HG02852 (cell line): ENCODE data around the gene MAEA.

Experiments used
- ATAC-seq: cut with Tn5 transposase; IDR thresholded peaks from one replicate; pipeline ENCODE4 v1.9.1; 2021; ENCODE audit warnings: mild to moderate bottlenecking, moderate library complexity; ENCODE audit not compliant: unreplicated experiment

MAEA gene

DNA sequence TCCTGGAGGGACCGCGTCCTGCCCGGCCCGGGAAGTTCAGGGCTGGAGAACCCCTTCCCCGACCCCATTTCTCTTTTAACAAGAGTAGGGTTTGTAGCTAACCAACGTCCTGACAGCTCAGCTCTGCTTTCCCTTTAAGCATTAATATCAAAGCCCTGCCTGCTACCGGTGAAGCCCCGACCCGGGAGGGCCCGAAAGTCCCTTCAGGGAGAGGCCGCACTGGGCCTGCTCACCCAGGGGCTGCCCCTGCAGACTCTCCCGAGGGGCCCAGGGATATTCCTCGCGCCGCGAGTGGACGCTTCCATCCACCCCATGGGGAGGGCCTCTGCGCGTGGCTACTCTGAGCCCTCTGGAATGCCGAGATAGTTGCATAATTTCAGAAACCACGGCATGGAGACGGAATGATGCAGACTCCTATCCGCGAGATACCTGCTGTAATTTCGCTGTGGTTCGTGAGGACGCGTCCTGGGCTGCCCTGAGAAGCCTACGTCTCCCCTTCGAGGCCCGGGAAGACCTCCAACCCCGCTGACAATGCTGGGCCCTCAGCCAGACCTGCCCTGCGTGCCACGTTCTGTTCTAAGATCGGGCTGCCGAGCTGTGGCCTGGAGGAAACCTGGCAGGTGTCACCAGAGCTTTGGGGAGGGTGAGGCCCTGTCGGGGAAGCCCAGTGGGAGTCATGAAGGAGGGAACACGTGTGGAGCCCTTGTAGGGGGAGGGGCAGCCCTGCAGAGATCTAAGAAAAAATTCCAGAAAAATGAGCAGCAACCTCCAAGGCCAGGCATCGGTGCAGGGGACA is 39.8 kb upstream of the MAEA start:
- peak; percentile 11 for ATAC-seq

DNA sequence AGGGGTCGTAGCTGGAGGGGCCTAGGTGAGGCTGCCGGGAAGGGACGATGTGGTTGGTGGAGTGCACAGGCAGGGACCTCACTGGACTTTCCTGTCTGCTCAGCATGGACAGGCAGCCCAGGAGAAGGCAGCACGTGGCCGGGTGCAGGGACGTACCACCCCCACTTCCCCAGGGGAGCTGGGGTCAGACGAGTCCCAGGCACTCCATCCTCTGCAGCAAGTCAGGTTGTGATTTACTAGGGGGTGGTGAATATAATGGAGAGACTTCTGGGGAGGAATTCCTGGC is 39.2 kb upstream of the MAEA start:
- ATAC-seq: no peak

DNA sequence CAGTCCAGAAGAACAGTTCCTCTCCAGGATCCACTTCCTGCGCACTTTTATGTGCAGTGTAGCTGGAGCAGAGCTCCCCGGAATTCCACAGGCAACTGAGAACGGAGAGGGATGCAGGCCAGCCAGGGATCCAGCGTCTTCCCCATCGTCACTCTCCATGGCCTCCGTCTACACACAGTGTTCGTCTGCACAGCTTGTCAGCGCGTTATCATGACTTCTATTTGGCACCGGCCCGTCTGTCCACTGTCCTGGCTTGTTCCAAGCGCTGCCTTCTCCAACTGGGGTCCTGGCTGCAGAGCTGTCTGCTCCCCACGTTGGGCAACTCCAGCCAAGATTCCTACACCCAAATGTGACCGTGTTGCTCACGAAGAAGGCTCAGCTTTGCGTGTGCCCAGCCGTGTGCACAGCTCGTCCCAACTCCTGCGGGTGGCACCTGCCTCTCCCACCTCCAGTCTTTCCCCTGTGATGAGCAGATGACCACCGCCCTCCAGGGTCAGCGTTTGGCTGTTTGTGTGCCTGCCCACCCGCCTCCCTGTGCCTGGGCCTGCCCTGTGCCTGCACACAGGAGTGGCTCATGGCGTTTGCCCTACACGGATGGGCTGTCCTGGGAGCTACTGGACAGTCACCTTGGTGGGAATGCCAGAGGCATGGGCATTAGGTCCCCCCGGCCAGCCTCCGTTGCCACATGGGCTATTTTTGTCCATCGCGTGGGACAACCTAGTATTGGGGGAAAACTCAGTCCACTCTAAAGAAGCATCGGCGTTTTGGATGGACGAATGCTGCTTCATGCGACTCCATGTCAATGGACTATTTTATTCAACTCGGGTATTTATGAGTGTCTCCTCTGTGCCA is 38.5 kb upstream of the MAEA start:
- ATAC-seq: no peak

DNA sequence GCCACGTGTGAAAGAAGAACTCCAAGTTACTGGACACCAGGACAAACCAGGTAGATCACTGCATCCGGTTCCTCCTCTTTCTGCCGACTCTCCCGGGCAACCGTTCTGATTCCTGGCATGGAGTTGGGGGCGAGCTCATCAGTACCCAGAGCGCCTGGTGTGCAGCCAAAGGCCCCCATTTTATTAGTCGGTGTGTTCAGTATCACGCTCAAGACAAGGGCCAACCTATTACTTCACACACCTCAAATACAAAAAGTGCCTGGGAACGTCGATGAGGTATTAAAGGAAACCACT is 38.0 kb upstream of the MAEA start:
- ATAC-seq: no peak

DNA sequence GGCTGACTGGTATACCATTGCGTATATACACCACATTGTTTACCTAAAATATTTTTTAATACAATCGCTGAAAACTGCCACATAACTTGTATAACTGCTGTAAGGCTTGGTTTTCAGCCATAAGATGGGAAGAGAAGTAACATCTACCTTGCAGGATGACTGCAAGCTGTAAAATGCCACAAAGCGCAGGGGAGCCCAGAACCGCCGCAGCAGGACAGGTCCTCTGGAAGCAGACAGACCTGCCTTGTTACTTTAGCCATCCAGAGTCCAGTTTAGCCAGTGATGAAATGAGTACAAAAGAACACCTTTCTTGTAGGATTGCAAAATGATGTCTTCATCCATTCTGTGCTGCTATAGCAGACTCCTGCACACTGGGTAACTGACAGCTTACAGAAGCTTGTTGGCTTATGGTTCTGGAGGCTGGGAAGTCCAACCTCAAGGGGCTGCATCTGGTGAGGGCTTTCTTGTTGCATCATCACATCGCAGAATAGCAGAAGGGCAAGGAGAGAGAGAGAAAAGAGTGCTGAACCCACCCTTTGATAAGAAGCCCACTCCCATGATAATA is 36.7 kb upstream of the MAEA start:
- ATAC-seq: no peak

DNA sequence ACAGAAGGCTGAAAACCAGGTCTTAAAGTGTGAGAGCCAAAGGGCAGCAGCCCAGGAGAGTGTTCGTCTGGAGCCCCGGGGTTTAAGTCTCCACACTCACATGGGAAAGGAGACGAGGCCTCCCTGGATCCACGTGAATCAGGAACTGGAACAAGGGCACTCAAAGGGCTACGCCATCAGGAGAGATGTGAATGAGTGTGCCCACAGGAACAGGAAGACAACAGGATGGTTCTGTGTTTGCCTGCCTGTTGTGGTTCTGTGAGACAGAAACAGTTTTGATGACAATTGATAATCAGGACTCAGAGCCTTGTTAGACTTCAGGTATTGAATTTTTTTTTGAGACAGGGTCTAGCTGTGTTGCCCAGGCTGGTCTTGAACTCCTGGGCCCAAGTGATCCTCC is 35.9 kb upstream of the MAEA start:
- no peak for ATAC-seq

DNA sequence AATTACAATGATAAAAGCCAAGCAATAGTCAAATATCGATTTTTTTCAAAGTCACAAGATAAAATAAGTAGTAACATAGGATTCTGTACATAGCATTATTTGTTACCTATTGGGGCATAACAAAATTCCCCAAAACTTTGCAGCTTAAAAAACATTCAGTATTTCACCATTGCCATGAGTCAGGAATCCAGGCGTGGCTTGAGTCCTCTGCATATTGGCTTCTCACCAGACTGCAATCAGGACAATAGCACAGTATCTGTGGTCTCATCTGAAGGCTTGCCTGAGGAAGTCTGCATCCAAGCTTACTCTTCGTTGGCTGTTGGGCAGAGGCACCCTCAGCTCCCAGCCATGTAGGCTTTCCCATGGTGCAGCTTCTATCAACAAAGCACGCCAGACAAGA is 34.5 kb upstream of the MAEA start:
- ATAC-seq: no peak

DNA sequence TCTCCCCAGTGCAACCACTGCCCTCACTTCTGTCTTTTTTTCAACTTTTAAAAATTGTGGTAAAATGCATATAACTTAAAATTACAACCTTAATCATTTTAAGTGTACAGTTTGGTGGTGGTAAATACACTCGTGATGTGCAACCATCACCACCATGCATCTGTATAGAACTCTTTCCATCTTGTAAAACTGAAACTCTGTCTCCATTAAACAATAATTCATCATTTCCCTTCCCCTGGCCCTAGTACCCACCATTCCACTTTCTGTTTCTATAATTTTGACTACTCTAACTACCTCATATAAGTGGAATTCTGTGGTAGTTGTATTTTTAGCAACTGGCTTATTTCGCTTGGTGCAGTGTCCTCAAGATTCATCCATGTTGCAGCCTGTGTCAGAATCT is 34.0 kb upstream of the MAEA start:
- no peak for ATAC-seq

DNA sequence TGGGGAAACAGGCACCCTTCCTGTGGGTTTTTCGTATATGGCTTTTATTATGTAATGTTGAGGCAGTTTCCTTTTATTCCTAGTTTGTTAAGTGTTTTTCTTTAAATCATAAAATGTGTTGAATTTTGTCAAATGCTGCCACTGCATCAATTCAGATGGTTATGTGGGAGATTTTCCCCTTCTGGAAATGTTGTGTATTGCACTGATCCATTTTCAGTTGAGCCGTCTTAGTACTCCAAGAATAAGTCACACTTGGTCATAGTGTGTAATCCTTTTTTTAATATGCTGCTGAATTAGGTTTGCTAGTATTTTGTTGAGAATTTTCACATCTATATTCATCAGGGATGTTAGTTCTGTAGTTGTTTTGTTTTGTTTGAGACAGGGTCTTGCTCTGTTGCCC is 31.2 kb upstream of the MAEA start:
- no peak for ATAC-seq

DNA sequence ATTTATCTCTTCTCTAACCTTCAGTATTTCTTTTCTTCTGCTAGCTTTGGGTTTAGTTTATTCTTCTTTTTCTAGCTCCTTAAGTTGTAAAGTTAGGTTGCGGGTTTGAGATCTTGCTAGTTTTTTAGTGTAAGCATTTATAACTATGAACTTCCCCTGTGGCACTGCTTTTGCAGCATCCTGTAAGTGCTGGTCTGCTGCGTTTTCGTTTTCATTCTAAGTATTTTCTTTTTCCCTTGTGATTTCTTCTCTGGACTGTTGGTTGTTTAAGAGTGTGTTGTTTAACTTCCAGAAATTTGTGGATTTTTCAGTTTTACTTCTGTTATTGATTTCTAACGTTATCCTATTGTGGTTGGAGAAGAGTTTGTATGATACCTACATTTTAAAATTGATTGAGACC is 29.7 kb upstream of the MAEA start:
- ATAC-seq: no peak

DNA sequence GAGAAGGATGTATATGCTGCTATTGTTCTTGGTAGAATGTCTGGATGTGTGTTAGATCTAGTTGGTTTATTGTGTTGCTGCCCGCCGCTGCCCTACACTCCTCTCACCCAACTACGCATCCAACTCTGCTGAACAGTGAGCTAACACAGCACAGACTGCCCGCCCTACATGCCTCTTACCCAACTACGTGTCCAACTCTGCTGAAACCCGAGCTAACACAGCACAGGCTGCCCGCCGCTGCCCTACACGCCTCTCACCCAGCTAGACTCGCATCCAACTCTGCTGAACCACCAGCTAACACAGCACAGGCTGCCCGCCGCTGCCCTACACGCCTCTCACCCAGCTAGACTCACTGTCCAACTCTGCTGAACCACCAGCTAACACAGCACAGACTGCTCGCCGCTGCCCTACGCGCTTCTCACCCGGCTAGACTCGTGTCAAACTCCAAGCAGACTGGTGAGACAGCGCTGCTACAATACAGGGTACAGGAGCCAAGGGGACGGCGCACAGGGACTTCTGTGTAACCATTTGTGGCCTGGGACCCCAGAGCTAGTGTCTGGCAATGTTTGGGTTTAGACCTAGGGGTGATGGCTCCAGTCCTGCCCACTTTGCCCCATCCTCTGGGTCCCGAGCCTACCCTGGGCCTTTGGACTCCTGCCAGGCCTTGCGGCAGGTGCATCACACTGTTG is 29.1 kb upstream of the MAEA start:
- no peak for ATAC-seq

DNA sequence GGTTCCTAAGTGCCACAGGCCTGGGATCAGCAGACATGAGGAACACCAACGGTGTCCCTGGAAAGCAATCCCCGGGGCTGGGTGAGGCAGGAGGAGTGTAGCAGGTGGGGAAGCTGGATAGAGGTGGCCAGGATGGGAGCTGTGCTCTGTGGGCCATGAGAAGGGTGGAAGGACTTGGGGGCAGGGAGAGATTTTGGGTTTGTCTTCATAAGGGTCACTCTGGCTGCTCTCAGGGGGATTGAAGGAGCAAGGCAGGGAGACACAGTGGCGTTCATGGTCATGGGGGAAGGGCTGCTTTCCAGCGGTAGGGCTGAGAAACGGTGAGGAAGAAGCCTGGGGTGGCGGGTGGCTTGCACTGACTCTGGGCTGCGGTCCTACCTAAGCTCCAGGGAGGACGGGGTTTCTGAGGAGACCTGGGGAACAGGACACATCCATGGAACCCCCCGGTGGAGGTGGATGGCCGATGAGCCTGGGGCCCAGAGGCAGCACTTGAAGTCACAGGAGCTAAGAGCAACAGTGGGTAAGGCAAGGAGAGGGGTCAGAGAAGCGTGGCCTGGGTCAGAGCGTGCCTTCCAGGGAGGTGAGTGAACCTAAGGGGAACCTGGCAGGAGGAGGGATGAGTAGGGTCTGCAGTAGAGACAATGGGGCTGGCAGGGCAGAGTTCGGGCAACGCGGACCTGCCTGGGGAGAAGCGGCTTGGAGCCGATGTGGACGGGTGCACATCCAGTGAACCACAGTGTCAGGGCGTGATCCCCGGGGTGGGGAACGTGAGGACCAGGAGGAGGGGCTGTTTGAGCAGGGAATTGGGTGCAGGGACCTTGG is 28.4 kb upstream of the MAEA start:
- ATAC-seq: no peak

DNA sequence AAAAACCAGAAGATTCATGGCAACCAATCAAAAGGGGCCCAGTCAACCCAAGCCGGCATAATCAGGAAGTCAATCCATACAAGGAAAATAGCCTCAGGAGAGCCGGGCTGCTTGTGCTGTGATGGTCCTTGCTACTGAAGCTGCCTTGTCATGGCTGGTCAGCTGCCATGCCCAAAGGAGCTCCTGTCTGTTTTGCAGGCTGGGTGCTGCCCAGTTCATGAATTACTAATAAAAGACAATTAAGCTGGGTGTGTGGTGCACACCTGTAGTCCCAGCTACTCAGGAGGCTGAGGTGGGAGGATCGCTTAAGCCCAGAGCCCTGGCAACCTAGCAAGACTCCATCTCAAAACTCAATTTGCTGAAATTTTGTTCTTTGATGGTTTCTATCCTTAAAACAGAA is 24.7 kb upstream of the MAEA start:
- ATAC-seq: no peak

DNA sequence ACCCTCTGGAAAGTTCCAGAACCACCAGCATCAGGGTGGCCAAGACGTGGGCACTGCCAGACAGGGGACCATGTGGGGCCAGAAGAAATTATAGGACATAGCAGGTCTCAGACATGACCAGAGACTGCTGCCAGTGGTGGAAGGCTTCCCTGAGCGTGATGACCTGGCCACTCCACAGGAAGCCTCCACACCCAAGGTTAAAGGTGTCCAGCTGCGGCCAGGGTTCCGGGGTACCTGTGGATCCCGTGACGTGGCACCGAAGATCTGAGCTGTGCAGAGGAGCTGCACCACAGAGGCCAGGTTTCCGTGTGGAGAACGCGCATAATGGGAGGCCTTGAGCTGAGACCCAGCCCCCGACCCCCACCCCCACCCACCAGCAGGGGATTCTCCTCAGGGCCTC is 24.3 kb upstream of the MAEA start:
- ATAC-seq: no peak

DNA sequence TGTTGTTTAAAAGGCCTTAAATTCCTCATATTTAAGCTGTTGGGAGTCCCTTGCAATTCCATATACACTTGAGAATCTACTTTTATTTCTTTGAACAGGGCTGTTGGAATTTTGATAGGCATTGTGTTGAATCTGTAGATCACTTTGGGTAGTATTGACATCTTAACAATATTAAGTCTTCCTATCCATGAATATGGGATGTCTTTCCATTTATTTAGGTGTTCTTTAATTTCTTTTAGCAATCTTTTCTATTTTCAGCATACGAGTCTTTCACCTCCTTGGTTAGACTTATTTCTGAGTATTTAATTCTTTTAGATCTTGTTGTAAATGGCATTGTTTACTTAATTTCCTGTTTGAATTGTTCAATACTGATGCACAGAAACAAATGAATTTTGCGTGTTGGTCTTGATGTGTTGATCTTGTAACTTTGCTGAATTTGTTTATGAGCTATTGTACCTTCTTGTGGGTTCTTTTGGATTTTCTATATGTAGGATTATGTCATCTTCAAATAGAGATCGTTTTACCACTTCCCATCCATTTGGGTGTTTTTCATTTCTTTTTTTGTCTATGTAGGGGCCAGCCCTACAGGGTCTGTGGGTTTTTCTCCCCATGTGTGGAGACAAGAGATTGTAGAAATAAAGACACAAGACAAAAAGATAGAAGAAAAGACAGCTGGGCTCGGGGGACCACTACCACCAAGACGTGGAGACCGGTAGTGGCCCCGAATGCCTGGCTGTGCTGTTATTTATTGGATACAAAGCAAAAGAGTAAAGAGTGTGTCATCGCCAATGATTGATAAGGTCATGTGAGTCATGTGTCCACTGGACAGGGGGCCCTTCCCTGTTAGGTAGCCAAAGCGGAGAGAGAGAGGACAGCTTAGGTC is 22.6 kb upstream of the MAEA start:
- no peak for ATAC-seq

DNA sequence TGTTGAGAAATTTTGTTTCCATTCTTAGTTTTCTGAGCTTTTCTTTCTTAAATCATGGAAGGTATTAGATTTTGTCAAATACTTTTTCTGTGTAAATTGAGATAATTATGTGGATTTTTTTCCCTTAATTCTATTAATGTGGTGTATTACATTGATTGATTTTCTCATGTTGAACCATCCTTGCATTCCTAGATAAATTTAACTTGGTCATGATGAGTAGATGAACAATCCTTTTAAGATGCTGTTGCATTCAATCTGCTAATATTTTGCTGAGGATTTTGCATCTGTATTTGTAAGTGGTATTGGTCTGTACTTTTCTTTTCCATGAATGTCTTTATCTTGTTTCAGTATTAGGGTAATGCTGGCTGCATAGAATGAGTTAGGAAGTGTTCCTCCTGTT is 20.5 kb upstream of the MAEA start:
- ATAC-seq: no peak

DNA sequence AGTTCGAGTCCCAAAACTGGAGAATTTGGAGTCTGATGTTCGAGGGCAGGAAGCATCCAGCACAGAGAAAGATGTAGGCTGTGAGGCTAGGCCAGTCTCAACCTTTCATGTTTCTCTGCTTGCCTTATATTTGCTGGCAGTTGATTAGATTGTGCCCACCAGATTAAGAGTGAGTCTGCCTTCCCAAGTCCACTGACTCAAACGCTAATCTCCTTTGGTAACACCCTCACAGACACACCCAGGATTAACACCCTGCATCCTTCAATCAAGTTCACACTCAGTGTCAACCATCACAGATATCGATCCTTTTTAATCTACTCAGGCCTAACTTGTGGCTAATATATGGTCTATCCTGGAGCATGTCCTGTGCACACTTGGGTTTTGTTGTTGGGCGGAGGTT is 18.0 kb upstream of the MAEA start:
- no peak for ATAC-seq

DNA sequence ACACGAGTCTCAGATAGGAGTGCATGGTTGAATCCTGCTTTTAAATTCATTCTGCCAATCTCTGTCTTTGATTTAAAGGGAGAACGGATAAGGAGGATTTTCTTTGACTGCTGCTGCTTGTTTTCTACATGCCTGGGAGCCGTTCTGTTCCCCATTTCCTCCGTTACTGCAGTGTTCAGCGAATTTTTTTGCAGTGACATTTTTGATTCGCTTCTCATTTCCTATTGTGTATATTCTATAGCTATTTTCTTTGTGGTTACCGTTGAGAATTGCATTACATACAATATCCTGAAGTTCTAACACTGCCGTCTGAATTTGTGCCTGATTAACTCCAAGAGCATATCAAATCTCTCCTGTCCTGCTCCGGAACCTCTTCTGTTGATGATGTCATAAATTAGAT is 14.8 kb upstream of the MAEA start:
- no peak for ATAC-seq

DNA sequence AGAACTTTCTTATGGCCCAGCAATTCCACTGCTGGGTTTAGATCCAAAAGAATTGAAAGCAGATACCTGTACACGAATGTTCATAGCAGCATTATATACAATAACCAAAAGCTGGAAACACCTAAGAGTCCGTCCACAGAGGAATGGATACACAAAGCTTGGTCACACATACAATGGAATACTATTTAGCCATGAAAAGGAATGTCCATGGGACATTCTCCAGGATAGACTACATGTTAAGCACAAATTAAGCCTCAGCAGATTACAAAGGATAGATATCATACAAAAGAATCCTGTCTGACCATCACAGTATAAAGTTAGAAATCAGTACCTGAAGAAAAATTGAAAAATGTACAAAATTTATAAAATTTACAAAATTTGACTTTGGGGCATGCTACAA is 12.7 kb upstream of the MAEA start:
- no peak for ATAC-seq
